DMS79 treated with DMSO at 0.1 percent for 48 hours (cell line): ENCODE results near the gene RPS26.
A peak's percentile ranks its signal among the peaks of the same experiment; 100 is the strongest.
"Not testable (repeated sequence)": the region's sequence is repeated elsewhere in the genome, so short reads cannot be mapped to it uniquely, and the experiment has no call there.

Source experiments
- DNase-seq: peaks from one replicate; lab custom pipeline; 2025; lab: John Stamatoyannopoulos, UW

Gene RPS26

DNA sequence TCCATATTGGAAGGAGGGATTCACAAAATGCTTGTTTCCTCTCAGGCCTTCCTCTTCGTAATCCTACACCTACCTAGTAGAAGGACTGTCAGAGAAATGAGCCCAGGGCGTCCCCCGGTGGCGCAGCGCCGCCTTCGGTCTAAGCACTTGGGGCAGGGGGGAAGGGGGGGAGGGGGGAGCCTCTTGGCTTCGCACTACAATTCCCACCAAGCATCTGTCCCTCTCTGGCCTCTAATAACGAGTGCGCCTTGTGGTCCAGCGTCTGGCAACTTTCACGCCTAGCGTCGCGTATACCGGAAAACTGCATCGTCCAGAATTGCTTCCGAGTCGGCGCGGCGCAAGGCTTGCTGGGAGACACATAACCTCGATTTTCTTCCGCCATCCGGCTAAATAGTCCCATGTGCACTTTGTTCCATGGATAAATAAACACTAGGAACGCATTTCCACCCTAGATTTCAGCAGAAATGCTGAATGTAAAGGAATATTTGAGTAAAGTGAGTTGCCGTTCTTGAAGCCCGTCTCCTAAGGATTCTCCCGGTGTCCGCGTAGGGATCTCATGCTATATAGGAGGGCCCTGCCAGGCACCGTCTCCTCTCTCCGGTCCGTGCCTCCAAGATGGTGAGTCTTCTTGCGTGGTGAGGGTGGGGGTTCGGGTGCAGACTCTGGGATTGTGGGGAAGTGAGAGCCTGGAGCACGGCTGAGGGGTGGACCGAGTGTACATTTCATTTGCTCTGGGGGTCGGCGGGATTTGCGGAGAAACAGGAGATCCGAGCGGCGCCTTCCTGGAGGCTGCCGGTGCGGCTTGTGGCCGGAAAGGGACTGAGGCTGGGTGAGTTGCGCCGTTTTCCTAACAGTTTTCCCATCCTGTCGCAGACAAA, at the start of gene RPS26:
Gene RPS26 (plus strand): TSS at position 367 of the 878 bp plus-strand sequence. CDS start 249 bp downstream, at position 616.
- DNase-seq = peak; percentile 91

DNA sequence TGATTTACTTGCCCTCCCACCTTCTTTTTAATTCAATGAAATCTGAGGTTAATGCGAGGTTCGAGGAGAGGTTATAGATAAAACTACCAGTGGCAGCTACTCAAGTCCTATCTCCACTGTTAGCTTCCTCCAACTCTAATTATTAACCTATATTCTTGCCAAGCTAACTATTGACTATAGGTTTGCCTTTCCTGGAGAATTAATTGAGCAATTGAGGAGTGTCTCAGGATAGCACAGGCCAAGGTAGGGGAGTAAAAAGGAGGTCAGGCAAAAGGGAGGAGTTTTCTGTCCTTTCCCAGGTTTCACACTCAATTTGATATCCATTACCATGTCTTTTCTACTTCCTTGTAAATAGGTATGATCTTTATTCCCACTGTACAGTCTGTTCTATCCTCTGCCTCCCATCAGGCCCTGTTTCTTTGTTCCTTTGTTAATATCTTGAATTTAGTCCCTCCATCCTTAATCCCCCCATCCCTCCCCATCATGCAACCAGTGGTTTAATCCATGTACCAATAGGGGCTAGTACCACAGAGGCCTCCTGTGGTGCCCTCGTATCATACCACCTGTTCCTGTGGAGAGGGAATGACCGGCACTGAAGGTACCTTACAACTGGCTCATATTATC, 48.4 kb upstream of the RPS26 start:
- DNase-seq = no peak

DNA sequence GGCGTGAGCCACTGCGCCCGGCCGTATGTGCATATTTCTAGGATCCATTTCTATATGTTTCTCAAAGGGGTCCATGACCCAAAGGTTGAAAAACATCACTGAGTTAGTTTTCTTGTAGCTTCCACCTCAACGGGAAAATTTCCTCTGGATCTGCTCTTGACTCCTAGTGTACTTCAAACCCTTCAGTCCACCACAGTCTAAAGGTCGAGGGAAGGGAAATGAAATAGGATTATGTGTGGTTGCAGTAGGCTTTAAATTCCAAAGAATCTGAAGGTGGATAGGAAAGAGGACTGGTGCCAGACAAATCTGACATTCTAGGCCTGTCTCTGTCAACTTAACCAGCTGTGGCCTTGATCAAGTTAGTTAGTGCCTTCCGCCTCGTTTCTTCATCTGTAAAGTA, 46.4 kb upstream of the RPS26 start:
- DNase-seq = no peak

DNA sequence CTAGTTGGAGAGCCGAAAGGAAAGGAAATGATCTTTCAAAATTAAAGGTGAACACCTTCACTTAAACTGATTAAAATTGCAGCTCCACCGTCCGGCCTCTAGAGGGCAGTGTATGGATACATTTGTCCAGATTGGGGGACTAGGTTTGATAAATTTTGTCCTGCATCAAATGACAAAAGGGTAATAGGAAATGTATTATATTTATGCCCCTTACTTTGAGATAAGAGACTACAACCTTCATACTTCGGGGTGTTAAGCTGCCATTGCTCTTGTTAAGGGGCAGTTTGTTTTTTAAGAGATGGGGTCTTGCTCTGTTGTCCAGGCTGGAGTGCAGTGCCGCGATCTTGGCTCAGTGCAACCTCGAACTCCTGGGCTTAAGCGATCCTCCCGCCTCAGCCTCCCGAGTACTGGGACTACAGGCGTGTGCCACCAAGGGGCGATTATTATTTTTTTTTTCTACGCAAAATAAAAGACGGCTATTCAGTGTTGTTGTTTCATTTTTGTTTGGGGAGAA, 45.5 kb upstream of the RPS26 start:
- DNase-seq = peak; percentile 45

DNA sequence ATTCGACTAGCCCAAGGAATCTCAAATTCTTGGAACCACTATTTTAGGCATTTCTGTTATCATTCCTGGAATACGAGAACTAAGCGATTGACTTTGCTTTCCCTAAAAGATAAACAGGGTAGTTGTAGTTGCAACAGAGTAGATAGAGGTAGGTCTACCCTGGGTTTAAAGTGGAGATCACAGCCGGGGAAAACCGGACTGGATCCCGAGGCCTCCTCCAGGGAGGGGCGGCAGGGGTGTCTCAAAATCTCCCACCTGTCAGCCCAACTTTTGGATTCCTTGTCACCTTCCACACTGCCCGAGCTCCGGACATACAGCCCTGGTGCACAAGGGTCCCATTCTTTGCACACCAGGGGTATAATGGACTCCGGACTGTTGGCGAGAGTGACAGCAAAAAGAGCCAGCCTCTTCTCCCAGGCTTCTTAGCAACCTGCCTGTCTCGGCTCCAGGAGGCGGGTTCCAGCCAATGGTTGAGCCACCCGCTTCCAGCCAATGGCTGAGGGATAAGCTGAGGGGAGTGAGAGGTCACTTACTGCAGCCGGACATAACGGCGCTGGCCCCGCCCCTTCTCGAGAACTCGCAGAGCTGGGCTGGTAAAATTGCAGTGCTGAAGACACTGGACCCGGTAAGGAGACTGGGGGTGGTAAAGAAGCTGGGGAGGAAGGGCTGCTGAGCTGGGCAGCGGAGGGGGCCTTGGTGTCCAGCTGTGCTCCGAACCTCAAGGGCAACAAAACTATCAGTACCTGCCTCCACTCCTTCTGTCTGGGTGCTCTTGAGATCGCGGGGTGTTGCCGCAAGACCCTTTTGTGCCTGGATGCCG, 44.8 kb upstream of the RPS26 start, which contains the start of gene SUOX:
Gene SUOX (plus strand): TSS at position 562 of the 820 bp plus-strand sequence. CDS start 4,946 bp downstream, outside the sequence.
- DNase-seq = peak; percentile 76

DNA sequence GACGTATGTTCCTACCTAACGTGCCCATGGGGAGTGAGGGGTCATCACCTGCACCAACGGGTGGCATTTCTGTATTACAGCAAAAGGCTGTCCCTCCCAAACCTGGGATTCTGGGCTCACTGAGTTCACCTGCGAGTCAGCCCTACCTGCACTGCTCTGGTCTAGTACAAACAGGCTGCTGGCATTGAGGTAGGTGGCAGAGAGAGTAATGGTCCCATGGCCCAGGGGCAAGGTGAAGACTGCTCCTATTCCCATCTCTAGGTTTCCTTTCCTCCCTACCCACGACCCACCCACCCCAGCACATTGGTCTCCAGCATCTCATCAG, 44.2 kb upstream of the RPS26 start:
- no peak for DNase-seq

DNA sequence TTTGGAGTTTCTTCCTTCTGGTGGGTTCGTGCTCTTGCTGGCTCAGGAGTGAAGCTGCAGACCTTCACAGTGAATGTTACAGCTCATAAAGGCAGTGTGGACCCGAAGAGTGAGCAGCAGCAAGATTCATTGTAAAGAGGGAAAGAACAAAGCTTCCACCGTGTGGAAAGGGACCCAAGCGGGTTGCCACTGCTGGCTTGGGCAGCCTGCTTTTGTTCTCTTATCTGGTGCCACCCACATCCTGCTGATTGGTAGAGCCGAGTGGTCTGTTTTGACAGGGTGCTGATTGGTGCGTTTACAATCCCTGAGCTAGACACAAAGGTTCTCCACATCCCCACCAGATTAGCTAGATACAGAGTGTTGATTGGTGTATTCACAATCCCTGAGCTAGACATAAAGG, 42.2 kb upstream of the RPS26 start:
- not testable (repeated sequence) for DNase-seq

DNA sequence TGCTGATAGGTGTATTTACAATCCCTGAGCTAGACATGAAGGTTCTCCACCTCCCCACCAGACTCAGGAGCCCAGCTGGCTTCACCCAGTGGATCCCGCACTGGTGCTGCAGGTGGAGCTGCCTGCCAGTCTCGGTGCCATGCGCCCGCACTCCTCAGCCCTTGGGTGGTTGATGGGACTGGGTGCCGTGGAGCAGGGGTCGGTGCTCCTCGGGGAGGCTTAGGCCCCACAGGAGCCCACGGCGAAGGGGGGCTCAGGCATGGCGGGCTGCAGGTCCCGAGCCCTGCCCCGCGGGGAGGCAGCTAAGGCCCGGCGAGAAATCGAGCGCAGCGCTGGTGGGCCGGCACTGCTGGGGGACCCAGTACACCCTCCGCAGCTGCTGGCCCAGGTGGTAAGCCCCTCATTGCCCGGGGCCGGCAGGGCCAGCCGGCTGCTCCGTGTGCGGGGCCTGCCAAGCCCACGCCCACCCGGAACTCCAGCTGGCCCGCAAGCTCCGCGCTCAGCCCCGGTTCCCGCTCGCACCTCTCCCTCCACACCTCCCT, 41.6 kb upstream of the RPS26 start:
- DNase-seq = not testable (repeated sequence)

DNA sequence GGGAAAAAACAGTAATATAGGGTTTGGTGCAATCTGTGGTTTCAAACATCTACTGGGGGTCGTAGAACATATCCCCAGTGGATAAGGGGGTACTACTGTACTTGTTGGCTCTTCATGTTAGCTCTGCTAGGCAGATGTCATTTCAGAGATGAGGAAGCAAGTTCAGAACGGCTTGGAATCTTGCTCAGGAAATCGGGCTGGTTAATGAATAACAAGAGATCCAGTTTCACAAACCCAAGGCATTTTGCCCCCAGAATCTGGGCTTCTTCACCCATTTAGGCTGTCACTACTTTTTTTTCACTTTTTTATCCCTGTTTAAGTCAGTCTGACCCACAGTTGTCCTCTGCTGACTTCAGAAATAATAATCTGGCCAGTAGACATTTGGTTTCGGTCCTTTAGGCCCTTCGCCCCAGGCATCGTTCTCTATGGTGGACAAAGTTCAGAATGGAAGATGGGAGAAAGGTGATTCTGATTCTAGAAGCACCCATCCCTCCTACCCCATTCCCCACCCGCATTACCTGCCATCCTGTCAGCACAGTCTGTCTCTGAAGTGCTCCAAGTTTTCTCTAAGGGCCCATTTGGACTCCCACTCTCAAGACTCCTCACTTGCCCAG, 40.1 kb upstream of the RPS26 start:
- no peak for DNase-seq

DNA sequence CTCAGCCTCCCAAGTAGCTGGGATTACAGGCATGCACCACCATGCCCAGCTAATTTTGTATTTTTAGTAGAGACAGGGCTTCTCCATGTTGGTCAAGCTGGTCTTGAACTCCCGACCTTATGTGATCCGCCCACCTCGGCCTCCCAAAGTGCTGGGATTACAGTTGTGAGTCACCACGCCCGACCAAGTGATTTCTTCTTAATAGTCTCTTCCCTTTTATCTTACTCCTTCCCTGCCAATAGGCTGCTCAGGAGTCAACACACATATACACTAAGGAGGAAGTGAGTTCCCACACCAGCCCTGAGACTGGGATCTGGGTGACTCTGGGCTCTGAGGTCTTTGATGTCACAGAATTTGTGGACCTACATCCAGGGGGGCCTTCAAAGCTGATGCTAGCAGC, 38.3 kb upstream of the RPS26 start:
- DNase-seq = not testable (repeated sequence)

DNA sequence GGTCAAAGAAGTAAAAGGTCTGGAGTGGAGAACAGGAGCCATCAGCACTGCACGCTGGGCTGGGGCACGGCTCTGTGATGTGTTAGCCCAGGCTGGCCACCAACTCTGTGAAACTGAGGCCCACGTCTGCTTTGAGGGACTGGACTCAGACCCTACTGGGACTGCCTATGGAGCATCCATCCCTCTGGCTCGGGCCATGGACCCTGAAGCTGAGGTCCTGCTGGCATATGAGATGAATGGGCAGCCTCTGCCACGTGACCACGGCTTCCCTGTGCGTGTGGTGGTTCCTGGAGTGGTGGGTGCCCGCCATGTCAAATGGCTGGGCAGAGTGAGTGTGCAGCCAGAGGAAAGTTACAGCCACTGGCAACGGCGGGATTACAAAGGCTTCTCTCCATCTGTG, 37.5 kb upstream of the RPS26 start:
- DNase-seq = no peak

DNA sequence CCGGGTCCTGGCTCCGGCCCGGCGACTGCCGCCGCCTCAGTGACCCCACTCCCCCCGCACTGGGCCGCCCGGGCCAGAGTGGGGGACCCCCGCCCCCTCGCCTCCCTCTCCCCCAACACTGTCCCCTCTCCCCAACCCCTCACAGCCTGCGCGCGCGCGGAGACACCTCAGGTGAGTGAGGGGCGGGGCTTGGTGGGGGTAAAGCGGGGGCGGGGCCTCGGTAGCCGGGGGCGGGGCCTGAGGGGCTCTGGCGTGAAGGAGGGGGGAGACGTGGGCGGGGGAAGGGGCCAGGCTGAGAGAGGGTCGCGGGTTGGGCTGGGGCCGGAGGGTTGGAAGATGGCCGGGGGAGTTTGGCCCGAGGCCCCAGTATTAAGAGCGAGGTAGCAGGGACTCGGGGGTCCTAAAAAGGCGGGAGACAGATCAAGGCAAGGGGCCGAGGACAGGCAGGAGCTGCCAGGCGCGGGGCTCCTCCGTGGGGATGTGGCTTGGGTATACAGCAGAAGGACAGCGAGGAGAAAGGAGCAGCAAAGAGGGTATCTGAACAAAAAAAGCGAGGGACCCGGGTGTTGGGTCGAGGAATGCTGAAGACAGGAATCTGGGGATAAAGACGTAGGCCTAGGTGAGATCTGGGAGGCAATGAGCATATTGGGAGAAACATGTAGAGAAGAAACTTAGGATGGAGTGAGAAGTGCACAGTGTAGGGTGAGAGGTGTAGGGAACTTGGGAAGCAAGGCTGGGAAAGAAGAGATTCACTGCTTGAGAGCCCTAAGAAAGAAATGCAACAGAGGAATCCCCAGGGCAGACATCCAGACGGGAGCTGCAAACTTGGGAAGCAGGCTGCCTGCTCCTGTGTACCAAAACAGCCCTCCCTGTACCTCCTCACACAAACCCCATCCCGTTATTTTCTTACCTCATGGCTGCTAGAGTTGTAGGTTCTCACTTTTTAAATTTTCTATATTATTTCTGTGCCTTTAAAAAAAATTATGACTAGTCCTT, 33.9 kb upstream of the RPS26 start:
- peak; percentile 44 for DNase-seq

DNA sequence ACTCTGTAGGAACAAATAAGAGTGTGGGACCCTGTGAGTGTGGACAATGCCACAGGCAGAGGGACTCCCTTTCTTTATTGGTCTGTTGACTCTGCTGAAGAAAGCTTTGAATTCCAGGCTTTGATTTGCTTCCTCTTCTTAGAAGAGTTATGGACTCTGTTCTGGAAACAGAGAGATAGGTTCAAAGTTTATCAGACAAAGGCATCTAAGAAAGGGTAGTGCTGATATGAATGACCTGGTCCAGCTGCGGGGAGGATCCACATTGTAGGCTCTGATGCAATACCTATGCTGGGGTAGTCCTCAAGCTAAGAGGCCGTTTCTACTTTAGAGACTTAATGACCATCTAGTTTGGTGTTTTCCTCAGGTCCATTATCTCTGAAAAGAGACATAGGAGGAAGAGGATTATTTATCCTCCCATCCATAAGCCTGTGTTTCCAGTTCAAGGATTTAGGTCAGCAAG, 31.6 kb upstream of the RPS26 start:
- DNase-seq = no peak

DNA sequence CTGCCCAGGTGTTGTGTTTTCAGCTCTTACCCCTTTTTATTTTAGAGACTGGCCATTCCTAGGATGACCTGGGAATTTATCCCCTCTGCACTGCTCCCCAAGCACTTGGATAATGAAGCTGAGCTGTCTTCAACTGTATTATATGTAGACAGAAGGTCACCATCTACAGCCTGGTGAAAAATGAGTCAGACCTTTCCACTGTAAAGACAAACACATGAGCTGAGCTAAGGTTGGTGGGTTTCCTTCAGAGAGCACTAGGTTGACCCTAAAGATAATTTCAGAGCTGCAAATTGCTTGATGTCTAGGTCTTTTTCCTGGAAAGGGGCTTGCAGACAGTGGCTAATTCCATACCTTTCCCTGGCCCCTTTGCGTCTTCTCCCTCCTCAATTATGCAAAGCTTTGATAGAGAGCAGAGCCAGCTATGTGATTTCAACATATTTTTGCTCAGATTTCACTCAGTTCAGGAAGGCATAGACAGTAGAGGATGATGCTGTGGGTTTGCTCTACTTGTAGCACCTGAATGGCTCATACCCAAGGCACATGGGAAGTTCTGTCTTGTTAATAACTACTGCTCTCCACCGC, 30.1 kb upstream of the RPS26 start:
- DNase-seq = no peak

DNA sequence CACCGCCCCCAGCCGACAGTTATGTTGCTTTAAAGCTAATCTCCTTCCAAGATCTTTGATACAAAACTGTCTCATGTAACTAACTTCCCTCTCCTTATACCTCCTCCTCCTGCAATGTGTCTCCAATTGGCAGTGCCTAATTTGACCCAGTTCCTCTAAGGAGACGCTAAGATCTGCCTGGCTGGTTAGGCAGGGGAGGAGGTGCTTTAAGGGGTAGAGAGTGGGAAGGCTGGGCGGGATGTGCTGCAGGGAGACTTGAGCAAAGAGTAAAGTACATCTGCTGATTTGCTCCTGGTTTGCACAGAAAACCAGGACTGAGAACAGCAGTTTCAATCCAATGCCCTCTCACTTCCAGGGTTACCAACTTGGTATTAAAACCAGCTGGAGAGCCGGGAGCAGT, 28.2 kb upstream of the RPS26 start:
- no peak for DNase-seq

DNA sequence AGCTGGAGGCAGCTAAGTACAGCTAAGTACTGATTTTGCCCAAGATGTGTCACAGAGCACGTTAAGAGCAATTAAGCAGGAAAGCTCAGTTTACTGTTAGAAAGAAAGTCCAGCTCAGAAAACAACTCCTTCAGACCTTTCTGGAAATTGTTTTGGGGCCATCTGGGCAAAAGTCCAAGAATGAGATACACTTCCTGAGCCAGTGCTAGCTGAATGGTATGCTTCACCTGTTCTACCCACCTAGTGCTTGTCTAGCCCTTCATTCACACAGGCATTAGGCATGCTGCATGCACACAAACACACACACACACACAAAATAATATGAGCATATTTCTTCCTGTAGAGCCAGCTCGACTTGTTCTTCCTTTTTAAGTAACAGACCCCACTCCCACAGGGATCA, 27.5 kb upstream of the RPS26 start:
- DNase-seq = peak; percentile 70

DNA sequence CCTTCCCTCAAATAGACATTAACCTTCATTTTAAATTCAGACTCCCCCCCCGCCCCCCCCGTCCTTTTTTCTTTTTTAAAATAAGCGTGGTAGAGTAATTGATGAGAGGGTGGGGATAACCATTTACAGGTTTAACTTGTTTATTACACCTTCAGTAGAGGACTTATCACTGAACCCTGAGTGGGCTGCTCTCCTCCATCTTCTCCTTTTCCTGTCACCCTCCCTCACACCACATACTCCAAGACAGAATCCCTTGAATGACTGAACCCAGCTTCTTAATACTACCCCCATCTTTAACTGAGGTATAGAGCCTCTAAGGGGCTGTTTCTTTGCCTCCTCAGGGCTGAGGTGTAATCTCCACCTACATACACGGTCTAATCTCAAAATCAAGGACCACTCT, 24.5 kb upstream of the RPS26 start:
- DNase-seq = no peak

DNA sequence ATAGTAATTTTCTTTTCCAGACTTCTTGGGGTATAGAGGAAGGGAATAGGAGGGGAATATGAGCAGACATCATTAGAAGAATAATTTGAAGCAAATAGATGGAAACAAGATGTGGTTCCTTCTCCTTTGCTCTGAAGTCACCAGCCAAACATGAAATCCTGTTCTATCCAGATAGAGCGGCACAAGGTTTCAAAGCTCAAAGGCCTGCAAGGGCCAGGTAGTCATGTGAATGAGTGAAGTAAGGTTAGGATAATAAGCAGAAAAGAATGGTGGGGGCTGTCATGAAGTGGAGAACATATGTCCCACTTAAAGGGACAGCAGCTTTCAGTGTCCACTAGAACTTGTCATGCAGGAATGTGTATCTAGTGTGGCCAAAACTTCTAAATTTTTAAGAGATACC, 23.4 kb upstream of the RPS26 start:
- no peak for DNase-seq

DNA sequence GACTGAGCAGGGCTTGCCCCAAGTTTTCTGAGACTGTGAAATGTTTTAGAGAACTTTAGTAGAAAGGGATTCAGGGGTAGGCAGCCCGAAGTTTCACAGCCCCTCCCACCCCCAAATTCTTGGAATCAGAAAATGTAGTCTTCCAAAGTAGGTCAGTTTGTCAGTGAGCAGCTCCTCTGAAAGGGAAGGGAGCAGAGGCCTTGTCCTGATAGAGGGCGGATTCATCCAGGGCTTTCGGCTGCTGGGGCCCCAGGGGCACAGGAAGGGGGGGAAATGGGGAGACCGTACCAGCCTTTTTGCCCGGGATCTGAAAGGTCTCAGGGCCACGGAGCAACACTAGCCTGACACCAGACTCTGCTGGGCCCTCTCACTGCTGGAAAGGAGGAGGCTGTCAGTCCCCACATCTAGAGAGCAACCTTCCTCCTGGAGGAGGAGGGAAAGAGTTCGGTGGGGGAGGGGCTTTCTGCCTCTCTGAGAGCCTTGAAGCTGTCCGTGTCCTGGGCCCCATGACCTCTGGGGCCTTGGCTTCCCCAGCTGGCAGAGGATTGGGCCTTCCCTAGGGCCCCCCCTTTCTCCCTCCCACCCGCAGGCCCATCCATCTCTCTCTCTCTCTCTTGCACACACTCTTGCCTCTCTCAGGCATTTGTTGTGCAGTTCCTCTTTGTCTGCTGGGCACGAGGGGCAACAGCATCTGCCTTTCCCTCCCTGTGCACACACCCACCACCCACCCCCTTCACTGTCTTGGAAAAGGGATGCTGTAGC, 21.1 kb upstream of the RPS26 start, which contains the start of gene IKZF4:
Gene IKZF4 (plus strand): TSS at position 621 of the 762 bp plus-strand sequence. CDS start 451 bp downstream, outside the sequence.
- peak; percentile 5 for DNase-seq
